Melanocyte of skin (primary cell): ENCODE results near the gene NCK1. TPM values are rescaled to one million over a fixed set of nuclear protein-coding genes. Genes with fewer than 3 reads are reported as not detected.

Experiments
- total RNA-seq, 2 donors: library from RNA; depleted of rRNA; stranded (reverse); fragments of >200 nt; gene quantifications; 2 replicates each; pipeline ENCODE4 v1.2.3, GENCODE V29; 2012

NCK1 gene
- 10 to 100 TPM; 40.3 to 43.3 TPM for total RNA-seq

DNA sequence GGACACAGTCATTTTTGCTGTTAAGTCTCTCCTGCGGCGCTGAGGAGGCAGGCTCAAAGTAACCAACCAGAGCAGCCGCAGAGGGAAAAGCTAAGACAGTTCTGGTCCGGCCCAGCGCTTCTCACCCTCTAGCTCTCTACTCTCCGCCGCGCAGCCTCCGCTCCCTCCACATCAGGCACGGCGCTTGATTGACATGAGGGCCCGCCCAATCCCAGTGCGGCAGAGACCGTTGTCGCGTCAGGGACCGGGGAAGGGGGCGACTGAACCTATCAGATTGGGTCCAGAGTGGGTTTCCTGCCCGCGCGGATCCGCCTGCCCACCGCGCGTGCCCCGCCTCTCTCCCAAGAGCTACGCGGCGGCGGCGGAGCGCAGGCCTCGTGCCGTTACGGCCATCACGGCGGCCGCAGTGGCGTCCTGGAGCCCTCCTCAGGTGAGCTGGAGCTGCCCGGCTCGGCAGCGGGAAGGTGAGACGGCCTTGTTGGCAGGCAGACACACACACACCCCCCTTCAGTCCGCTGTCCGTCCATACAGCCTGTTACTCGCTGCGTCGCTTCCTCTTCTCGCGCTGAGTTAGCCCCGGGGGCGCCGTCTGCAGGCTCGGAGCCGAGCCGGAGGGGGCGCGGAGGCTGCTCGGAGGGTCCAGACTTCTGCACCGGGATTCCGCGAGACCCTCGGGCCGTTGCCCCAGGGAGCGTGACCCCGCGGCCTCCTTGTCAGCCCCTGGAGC lies at the start of gene NCK1:
NCK1 (plus strand) TSS at position 319 of the 727 bp plus-strand sequence. CDS start 65,794 bp downstream, outside the sequence.

DNA sequence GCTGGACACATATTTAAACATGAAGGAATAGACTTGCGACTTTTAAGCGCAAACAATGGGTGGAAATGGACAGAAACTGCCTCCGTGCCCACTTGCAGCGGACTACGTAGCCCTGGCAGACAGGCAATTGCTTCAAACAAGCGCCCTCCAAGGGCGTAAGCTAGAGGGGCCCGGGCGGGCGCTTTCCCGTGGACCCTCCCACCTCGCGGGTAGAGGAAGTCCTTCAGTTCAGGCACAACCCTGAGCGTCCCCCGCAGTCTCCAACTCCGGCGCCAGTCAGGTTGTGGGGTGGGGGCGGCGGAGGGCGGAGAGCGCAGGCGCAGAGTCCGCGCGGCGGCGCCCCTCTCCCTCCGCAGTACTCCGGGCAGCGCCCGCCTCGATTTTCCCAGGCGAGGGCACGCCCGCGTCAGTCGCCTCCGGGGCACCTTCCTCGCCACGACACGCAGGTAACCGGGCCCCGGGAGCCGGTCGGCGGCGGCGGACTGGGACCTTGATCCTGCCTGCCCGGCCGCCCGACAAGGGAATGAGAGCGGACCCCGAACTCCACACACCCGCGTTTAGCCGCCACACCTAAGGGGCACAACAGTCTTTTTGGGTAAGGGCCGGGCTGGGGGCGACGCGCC lies 43.1 kb upstream of the NCK1 start, which contains the start of gene SLC35G2:
SLC35G2 (plus strand) TSS at position 358 of the 623 bp plus-strand sequence. CDS start 35,335 bp downstream, outside the sequence.

DNA sequence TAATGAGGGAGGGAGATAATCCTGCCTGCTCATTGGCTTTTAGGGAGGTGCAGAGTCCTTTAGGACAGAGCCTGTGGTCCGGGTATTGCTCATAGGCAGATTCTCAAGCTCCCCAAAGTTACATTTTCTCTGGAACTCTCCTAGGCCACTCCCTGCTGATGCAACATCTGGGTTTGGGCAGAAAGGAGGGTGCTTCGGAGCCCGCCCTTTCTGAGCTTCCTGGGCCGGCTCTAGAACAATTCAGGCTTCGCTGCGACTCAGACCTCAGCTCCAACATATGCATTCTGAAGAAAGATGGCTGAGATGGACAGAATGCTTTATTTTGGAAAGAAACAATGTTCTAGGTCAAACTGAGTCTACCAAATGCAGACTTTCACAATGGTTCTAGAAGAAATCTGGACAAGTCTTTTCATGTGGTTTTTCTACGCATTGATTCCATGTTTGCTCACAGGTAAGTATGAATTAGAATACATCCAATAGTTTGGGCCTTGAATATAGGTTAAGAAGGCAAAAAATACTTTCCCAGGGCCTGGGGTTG lies 95.8 kb downstream of the NCK1 start, which contains the start of gene IL20RB:
IL20RB (plus strand) TSS at position 233 of the 538 bp plus-strand sequence; CDS start at position 364, 131 bp downstream.

Other genes with a start within 250 kb of the NCK1 start
- 10 to 100 TPM; 18.2 to 22.0 TPM for gene STAG1, start 109.8 kb upstream of the NCK1 start, total RNA-seq
- gene SLC35G2, start 43.1 kb upstream of the NCK1 start, total RNA-seq = 1 to 10 TPM; 1.7 to 2.7 TPM
- gene IL20RB, start 95.8 kb downstream of the NCK1 start, total RNA-seq = under 1 TPM; 0.67 to 0.69 TPM